ENCODE results near the gene PTPN4.

GRCh38 chr2:119718501-119719260 lies 41.0 kb upstream of the PTPN4 start:
- TF ChIP-seq ARNTL (CRISPR knock-in tag; IDR thresholded peaks at IDR 0.05; ENCODE audit: borderline replicate concordance, low read depth) (no peak), ESRRG (CRISPR knock-in tag; IDR thresholded peaks at IDR 0.05) (no peak), CREB5 (CRISPR knock-in tag; IDR thresholded peaks at IDR 0.05; ENCODE audit: low read depth) (no peak), RARB (CRISPR knock-in tag; IDR thresholded peaks at IDR 0.05) (no peak), CSDC2 (CRISPR knock-in tag; IDR thresholded peaks at IDR 0.05) (no peak), OSR1 (CRISPR knock-in tag; IDR thresholded peaks at IDR 0.05) (no peak), ZC3H10 (CRISPR knock-in tag; IDR thresholded peaks at IDR 0.05) (no peak), ZFP30 (CRISPR knock-in tag; IDR thresholded peaks at IDR 0.05) (no peak), SNAI2 (CRISPR knock-in tag; IDR thresholded peaks at IDR 0.05) (no peak)
